Measurements from ENCODE around the gene NDN. TPM values are rescaled to one million over a fixed set of nuclear protein-coding genes. Genes with fewer than 3 reads are reported as not detected.
A peak's percentile ranks its signal among the peaks of the same experiment; 100 is the strongest.

NDN gene
- total and polyA plus RNA-seq, 2 experiments from 2014 or later: 168 to 211 TPM

DNA sequence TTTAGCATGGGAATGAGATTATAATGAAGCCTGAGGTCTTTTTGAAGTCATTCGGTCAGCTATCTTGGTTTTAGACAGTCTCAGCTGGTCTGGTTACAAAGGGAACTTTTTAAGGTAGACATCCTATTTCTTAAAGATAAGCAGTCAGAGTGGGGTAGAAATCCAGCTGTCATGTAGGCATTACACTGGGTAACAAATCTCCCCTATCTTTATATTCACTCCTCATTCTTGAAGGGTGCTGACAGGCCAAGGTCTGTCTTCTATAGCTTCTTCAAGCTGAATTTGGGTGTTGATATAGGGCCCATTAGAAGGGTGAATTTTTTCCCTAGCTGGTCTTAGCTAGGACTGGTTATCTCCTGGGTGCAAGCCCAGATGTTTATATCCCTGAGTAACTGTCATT, 21.2 kb upstream of the NDN start:
- no peaks in the 10 kb centered on the region for H3K27me3 ChIP-seq
- no peak for DNase-seq (ENCODE audit: low spot score)
- no peak overlapping the region for H3K4me2 ChIP-seq
- WGBS (ENCODE audit: low lambda C conversion rate, missing lambda C conversion rate): 71% methylated on average over 1 of the region's 1 CpG
- no peaks in the 10 kb centered on the region for H3K36me3 ChIP-seq (replicated peaks; ENCODE audit: insufficient read depth, low read depth)
- H3K9me3 ChIP-seq (ENCODE audit: low read depth): no peaks in the 10 kb centered on the region
- H4K20me1 ChIP-seq (ENCODE audit: insufficient read depth, poor library complexity, severe bottlenecking): no peaks in the 10 kb centered on the region
- no peak for TF ChIP-seq EZH2phosphoT487 (IDR thresholded peaks at IDR 0.05; ENCODE audit: low read depth, severe bottlenecking, unreplicated experiment)
- no peaks in the 10 kb centered on the region for H3K9me2 ChIP-seq (replicated peaks; ENCODE audit: insufficient read depth)
- H3K79me2 ChIP-seq: no peaks in the 10 kb centered on the region
- H3K4me1 ChIP-seq (ENCODE audit: insufficient read depth): no peaks in the 10 kb centered on the region
- H2AFZ ChIP-seq: no peak overlapping the region
- no peak overlapping the region for H3K27ac ChIP-seq
- H3K4me3 ChIP-seq: no peak overlapping the region

DNA sequence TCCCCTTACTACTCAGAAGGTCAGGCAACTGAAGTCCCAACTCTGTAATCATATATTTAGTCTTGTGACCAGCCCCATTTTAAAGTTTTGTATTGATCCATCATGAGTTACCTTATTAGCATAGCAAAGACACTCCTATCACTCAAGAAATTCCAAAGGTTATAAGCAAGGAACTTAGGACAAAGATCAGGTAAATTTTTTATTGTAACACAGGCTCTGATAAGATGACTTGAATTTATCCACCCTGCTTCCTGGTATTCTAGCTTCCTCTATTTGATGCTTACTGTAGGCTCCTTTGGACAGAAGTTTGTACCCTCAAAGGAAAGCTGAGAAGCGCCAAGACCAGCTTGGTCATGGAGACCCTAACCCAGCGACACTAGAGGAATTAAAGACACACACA, 8.2 kb upstream of the NDN start:
- Histone ChIP-seq H3K4me1 (ENCODE audit: insufficient read depth) (peaks cover 8% of the 10 kb centered on the region), H3K79me2 (no peaks in the 10 kb centered on the region), H3K36me3 (replicated peaks; ENCODE audit: insufficient read depth, low read depth) (no peaks in the 10 kb centered on the region), H3K9me2 (replicated peaks; ENCODE audit: insufficient read depth) (no peaks in the 10 kb centered on the region), H3K4me3 (no peak overlapping the region), H3K27me3 (no peaks in the 10 kb centered on the region), H3K4me2 (no peak overlapping the region), H3K27ac (no peak overlapping the region), H4K20me1 (ENCODE audit: insufficient read depth, poor library complexity, severe bottlenecking) (no peaks in the 10 kb centered on the region), H2AFZ (no peak overlapping the region), H3K9me3 (ENCODE audit: low read depth) (peaks cover 3% of the 10 kb centered on the region)
- TF ChIP-seq EZH2 (IDR thresholded peaks at IDR 0.05; ENCODE audit: borderline replicate concordance) (no peak), EZH2phosphoT487 (IDR thresholded peaks at IDR 0.05; ENCODE audit: low read depth, severe bottlenecking, unreplicated experiment) (no peak)
- TF ChIP-seq, protein P1, sequence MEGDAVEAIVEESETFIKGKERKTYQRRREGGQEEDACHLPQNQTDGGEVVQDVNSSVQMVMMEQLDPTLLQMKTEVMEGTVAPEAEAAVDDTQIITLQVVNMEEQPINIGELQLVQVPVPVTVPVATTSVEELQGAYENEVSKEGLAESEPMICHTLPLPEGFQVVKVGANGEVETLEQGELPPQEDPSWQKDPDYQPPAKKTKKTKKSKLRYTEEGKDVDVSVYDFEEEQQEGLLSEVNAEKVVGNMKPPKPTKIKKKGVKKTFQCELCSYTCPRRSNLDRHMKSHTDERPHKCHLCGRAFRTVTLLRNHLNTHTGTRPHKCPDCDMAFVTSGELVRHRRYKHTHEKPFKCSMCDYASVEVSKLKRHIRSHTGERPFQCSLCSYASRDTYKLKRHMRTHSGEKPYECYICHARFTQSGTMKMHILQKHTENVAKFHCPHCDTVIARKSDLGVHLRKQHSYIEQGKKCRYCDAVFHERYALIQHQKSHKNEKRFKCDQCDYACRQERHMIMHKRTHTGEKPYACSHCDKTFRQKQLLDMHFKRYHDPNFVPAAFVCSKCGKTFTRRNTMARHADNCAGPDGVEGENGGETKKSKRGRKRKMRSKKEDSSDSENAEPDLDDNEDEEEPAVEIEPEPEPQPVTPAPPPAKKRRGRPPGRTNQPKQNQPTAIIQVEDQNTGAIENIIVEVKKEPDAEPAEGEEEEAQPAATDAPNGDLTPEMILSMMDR (IDR thresholded peaks at IDR 0.05; ENCODE audit: poor library complexity): no peak
- WGBS (ENCODE audit: low lambda C conversion rate, missing lambda C conversion rate): 55% methylated on average over 2 of the region's 2 CpGs
- no peak for DNase-seq (ENCODE audit: low spot score)

DNA sequence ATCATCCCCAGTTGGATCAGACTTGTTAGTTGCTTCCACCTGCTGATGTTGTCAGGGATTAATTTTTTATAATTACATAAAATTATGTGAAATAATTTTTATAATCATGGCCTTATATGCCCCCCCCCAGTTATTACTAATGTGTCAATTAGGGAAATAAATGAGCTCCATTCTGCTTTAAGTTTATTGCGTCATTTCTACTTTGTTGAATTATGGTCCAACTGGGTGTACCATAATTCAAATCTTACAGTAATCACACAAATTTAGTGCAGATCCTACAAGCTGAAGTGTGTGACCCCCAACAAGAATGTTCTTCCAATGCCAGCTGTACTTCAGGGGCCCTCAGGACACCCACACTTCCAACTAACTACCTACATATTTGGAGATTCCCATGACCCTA, 7.5 kb upstream of the NDN start:
- TF ChIP-seq, protein P1 (IDR thresholded peaks at IDR 0.05; ENCODE audit: poor library complexity): no peak
- no peak for TF ChIP-seq EZH2 (IDR thresholded peaks at IDR 0.05; ENCODE audit: borderline replicate concordance)
- no peak for TF ChIP-seq EZH2phosphoT487 (IDR thresholded peaks at IDR 0.05; ENCODE audit: low read depth, severe bottlenecking, unreplicated experiment)

DNA sequence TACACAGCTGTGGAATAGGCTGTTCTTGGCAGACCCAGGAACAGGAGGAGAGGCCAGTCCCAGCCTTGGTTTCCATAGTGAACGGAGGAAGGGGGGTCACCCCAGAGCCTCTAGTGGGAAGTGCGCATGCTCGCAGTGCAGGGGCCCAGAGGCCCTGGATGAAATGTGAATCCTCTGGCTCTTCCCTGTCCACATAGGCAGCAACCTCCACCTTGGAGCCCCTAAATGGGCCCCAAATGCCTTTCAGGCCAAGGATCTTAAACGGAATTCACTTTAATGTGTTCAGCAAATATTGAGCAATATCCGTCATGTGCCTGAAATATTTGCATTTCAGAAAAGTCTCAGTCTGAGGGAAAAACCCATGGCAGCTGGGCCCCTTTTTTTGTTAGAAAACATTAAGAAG, 3.3 kb upstream of the NDN start:
- Histone ChIP-seq H3K27me3 (no peaks in the 10 kb centered on the region), H4K20me1 (ENCODE audit: insufficient read depth, poor library complexity, severe bottlenecking) (peaks cover 5% of the 10 kb centered on the region)
- peak; percentile 91 for DNase-seq (ENCODE audit: low spot score)

More for the DNA sequence above, 7.5 kb upstream of the NDN start:
- H3K79me2 ChIP-seq: no peaks in the 10 kb centered on the region
- no peaks in the 10 kb centered on the region for H3K9me2 ChIP-seq (replicated peaks; ENCODE audit: insufficient read depth)
- DNase-seq (ENCODE audit: low spot score): no peak
- no peak overlapping the region for H3K4me3 ChIP-seq
- H3K27me3 ChIP-seq: no peaks in the 10 kb centered on the region
- peaks cover 3% of the 10 kb centered on the region for H3K9me3 ChIP-seq (ENCODE audit: low read depth)
- no peak overlapping the region for H3K4me2 ChIP-seq
- no peak overlapping the region for H3K27ac ChIP-seq
- H3K36me3 ChIP-seq (replicated peaks; ENCODE audit: insufficient read depth, low read depth): no peaks in the 10 kb centered on the region
- no peak overlapping the region for H2AFZ ChIP-seq
- H3K4me1 ChIP-seq (ENCODE audit: insufficient read depth): peaks cover 14% of the 10 kb centered on the region
- WGBS (ENCODE audit: low lambda C conversion rate, missing lambda C conversion rate): 95% methylated on average over 1 of the region's 1 CpG
- no peaks in the 10 kb centered on the region for H4K20me1 ChIP-seq (ENCODE audit: insufficient read depth, poor library complexity, severe bottlenecking)

More for the DNA sequence above, 3.3 kb upstream of the NDN start:
- TF ChIP-seq EZH2phosphoT487 (IDR thresholded peaks at IDR 0.05; ENCODE audit: low read depth, severe bottlenecking, unreplicated experiment) (no peak), EZH2 (IDR thresholded peaks at IDR 0.05; ENCODE audit: borderline replicate concordance) (no peak)
- TF ChIP-seq, protein P1 (IDR thresholded peaks at IDR 0.05; ENCODE audit: poor library complexity): no peak
- H3K4me3 ChIP-seq: no peak overlapping the region
- peaks cover 16% of the 10 kb centered on the region for H3K4me1 ChIP-seq (ENCODE audit: insufficient read depth)
- no peak overlapping the region for H2AFZ ChIP-seq
- H3K36me3 ChIP-seq (replicated peaks; ENCODE audit: insufficient read depth, low read depth): no peaks in the 10 kb centered on the region
- H3K9me3 ChIP-seq (ENCODE audit: low read depth): peaks cover 3% of the 10 kb centered on the region
- H3K4me2 ChIP-seq: peak overlapping the region; percentile 54
- H3K27ac ChIP-seq: peak overlapping the region; percentile 86
- H3K79me2 ChIP-seq: peaks cover 12% of the 10 kb centered on the region
- no peaks in the 10 kb centered on the region for H3K9me2 ChIP-seq (replicated peaks; ENCODE audit: insufficient read depth)
- WGBS (ENCODE audit: low lambda C conversion rate, missing lambda C conversion rate): 53% methylated on average over 5 of the region's 5 CpGs
